GM20000 (cell line): ENCODE data around the gene CCDC80.

ENCODE experiments used
- DNase-seq: peaks from one replicate; pipeline ENCODE4 v3.0.0; 2012; ENCODE audit warnings: low spot score
- CTCF ChIP-seq: IDR thresholded peaks from 2 replicates; pipeline ENCODE4 v1.5.1; 2012; ENCODE audit warnings: mild to moderate bottlenecking, control low read depth; ENCODE audit errors: extremely low read depth, missing control alignments

The CCDC80 gene

GRCh38 chr3:112631257-112631656 is 9.7 kb downstream of the CCDC80 start:
- no peak for TF ChIP-seq CTCF

GRCh38 chr3:112629425-112629824 is 11.5 kb downstream of the CCDC80 start:
- no peak for DNase-seq
- TF ChIP-seq CTCF = no peak

More at GRCh38 chr3:112631257-112631656, 9.7 kb downstream of the CCDC80 start:
- no peak for DNase-seq

- DNase-seq = no peak
- TF ChIP-seq CTCF = no peak
Measured at GRCh38 chr3:112627919-112628466, 12.9 kb downstream of the CCDC80 start.

GRCh38 chr3:112627419-112627818 is 13.5 kb downstream of the CCDC80 start:
- DNase-seq = no peak
- TF ChIP-seq CTCF = no peak

GRCh38 chr3:112623717-112624116 is 17.2 kb downstream of the CCDC80 start:
- DNase-seq = no peak
- TF ChIP-seq CTCF = no peak

- no peak for TF ChIP-seq CTCF
- DNase-seq = no peak
Measured at GRCh38 chr3:112623213-112623612, 17.7 kb downstream of the CCDC80 start.

GRCh38 chr3:112619295-112619694 is 21.6 kb downstream of the CCDC80 start:
- no peak for DNase-seq
- TF ChIP-seq CTCF = no peak
